IMR-90 (cell line): ENCODE data around the gene ITPKC. TPM values are rescaled to one million over a fixed set of nuclear protein-coding genes. Genes with fewer than 3 reads are reported as not detected.

Experiments used
- ATAC-seq: fragments of 200-7000 bp; cut with Tn5 transposase; 2 replicates; pipeline ENCODE4 v1.9.1; 2020; ENCODE audit warnings: low read depth, mild to moderate bottlenecking, moderate library complexity
- BruUV-seq: library from RNA; stranded (reverse); fragments of 400-500 nt; replicated peaks from 2 replicates; lab custom pipeline; 2021; lab: Mats Ljungman, UMichigan
- CTCF ChIA-PET: fragments of 300-600 bp; formaldehyde crosslinking; extraction: SDS; loops from one replicate; lab custom pipeline; 2021; ENCODE audit warnings: antibody characterized with exemption; lab: Yijun Ruan, JAX
- POLR2A ChIA-PET: fragments of 300-600 bp; sonication (Branson Sonifier 250); formaldehyde crosslinking; loops from one replicate; lab custom pipeline; 2022; ENCODE audit warnings: antibody characterized with exemption; ENCODE audit not compliant: unreplicated experiment; lab: Charles Lee
- DNase-seq: peaks from one replicate; pipeline ENCODE4 v3.0.0; 2013
- H2AFZ ChIP-seq: replicated peaks from 2 replicates; pipeline ENCODE3; 2013; ENCODE audit warnings: low read length, mild to moderate bottlenecking; ENCODE audit not compliant: poor library complexity
- H2AK5ac ChIP-seq: 2 replicates; pipeline ENCODE4 v1.6.1; 2013; ENCODE audit warnings: low read depth, low read length, inconsistent platforms
- H2AK9ac ChIP-seq: replicated peaks from 2 replicates; pipeline ENCODE3; 2013; ENCODE audit warnings: mild to moderate bottlenecking, low read depth, low read length, moderate library complexity; ENCODE audit not compliant: poor library complexity
- H2BK120ac ChIP-seq: 2 replicates; pipeline ENCODE4 v1.6.1; 2013; ENCODE audit warnings: low read depth, low read length, inconsistent platforms
- H2BK15ac ChIP-seq: 3 replicates; pipeline ENCODE4 v1.6.1; 2013; ENCODE audit warnings: low read depth, low read length, inconsistent platforms
- H2BK20ac ChIP-seq: 2 replicates; pipeline ENCODE4 v1.6.1; 2013; ENCODE audit warnings: low read depth, mild to moderate bottlenecking, inconsistent platforms, low read length, moderate library complexity
- H2BK5ac ChIP-seq: 2 replicates; pipeline ENCODE4 v1.6.1; 2013; ENCODE audit warnings: mild to moderate bottlenecking, low read depth, low read length, inconsistent platforms; ENCODE audit not compliant: poor library complexity, severe bottlenecking
- H3K14ac ChIP-seq: replicated peaks from 2 replicates; pipeline ENCODE4 v1.6.1; 2013; ENCODE audit warnings: low read depth, low read length, inconsistent platforms
- H3K18ac ChIP-seq: 2 replicates; pipeline ENCODE4 v1.6.1; 2013; ENCODE audit warnings: low read depth, low read length, control low read depth
- H3K23ac ChIP-seq: 2 replicates; pipeline ENCODE4 v1.6.1; 2013; ENCODE audit warnings: low read depth, low read length, inconsistent platforms
- H3K27ac ChIP-seq: 2 replicates; pipeline ENCODE4 v1.5.1; 2013; ENCODE audit warnings: mild to moderate bottlenecking, control low read depth, low read length; ENCODE audit not compliant: insufficient read depth
- H3K27me3 ChIP-seq: 2 replicates; pipeline ENCODE4 v1.6.1; 2013; ENCODE audit warnings: low read length; ENCODE audit not compliant: control insufficient read depth, insufficient read depth
- H3K36me3 ChIP-seq: 2 replicates; pipeline ENCODE4 v1.6.1; 2013; ENCODE audit warnings: low read length, mixed read lengths; ENCODE audit not compliant: control insufficient read depth, insufficient read depth
- H3K4ac ChIP-seq: 2 replicates; pipeline ENCODE4 v1.6.1; 2013; ENCODE audit warnings: low read depth, low read length, inconsistent platforms
- H3K4me1 ChIP-seq: 2 replicates; pipeline ENCODE4 v1.6.1; 2013; ENCODE audit warnings: low read length, mixed read lengths; ENCODE audit not compliant: control insufficient read depth, insufficient read depth
- H3K4me2 ChIP-seq: 2 replicates; pipeline ENCODE4 v1.6.1; 2013; ENCODE audit warnings: low read depth, mild to moderate bottlenecking, control low read depth, low read length, moderate library complexity
- H3K4me3 ChIP-seq: 2 replicates; pipeline ENCODE4 v1.5.1; 2013; ENCODE audit warnings: low read depth, mild to moderate bottlenecking, control low read depth, low read length, moderate library complexity; ENCODE audit not compliant: insufficient read depth
- H3K56ac ChIP-seq: 2 replicates; pipeline ENCODE4 v1.6.1; 2013; ENCODE audit warnings: low read length, inconsistent platforms; ENCODE audit not compliant: insufficient read depth; ENCODE audit errors: extremely low read depth
- H3K79me1 ChIP-seq, 2 experiments: 2 replicates each; pipeline ENCODE4 v1.6.1; 2013; ENCODE audit warnings: low read length in 2 of 2, inconsistent platforms in 1 of 2, low read depth in 1 of 2
- H3K9ac ChIP-seq: 2 replicates; pipeline ENCODE4 v1.6.1; 2013; ENCODE audit warnings: low read depth, low read length, control low read depth
- H3K9me1 ChIP-seq: 2 replicates; pipeline ENCODE4 v1.6.1; 2013; ENCODE audit warnings: low read length, inconsistent platforms; ENCODE audit not compliant: insufficient read depth
- H3K9me3 ChIP-seq: 2 replicates; pipeline ENCODE4 v1.6.1; 2013; ENCODE audit warnings: low read length; ENCODE audit not compliant: control insufficient read depth, insufficient read depth
- H4K20me1 ChIP-seq: 2 replicates; pipeline ENCODE4 v1.6.1; 2013; ENCODE audit warnings: low read length, inconsistent platforms; ENCODE audit not compliant: insufficient read depth
- H4K5ac ChIP-seq: 2 replicates; pipeline ENCODE4 v1.6.1; 2013; ENCODE audit warnings: mild to moderate bottlenecking, low read depth, low read length, control low read depth
- H4K8ac ChIP-seq, 2 experiments: 2 replicates each; pipeline ENCODE4 v1.6.1; 2013; ENCODE audit warnings: low read depth in 2 of 2, low read length in 2 of 2, control low read depth in 1 of 2, inconsistent platforms in 1 of 2
- H4K91ac ChIP-seq: 2 replicates; pipeline ENCODE4 v1.6.1; 2013; ENCODE audit warnings: low read depth, low read length, inconsistent platforms; ENCODE audit not compliant: insufficient read depth
- MAZ ChIP-seq: IDR thresholded peaks from 2 replicates; pipeline ENCODE4 v1.6.1; 2012; ENCODE audit warnings: low read depth, mild to moderate bottlenecking, low read length, improper control_type of control experiment, moderate library complexity, borderline replicate concordance
- MXI1 ChIP-seq: IDR thresholded peaks from 2 replicates; pipeline ENCODE4 v1.6.1; 2012; ENCODE audit warnings: low read depth, mild to moderate bottlenecking, low read length, moderate library complexity, borderline replicate concordance
- RAD21 ChIP-seq: IDR thresholded peaks from 2 replicates; pipeline ENCODE4 v1.6.1; 2012; ENCODE audit warnings: low read length, improper control_type of control experiment
- SMC3 ChIP-seq: fragments of 150-350 bp; IDR thresholded peaks from 2 replicates; pipeline ENCODE4 v1.6.1; 2016; ENCODE audit warnings: low read depth, mild to moderate bottlenecking, antibody characterized with exemption, low read length, moderate library complexity
- WGBS, 2 experiments: methylation state at CpG; one replicate each; pipeline versions ENCODE4 v1.1.5 to v1.1.7; 2013; ENCODE audit warnings: missing lambda C conversion rate in 2 of 2; ENCODE audit not compliant: insufficient read length in 1 of 2; ENCODE audit errors: extremely low coverage in 2 of 2; 5-methylcytosine and 5-hydroxymethylcytosine counted together
- dilution Hi-C: fragments of 300-500 bp; cut with HindIII; formaldehyde crosslinking; loops from one replicate; pipeline ENCODE4 v1.14.3; 2018; ENCODE audit warnings: low sequenced_read_pairs; ENCODE audit not compliant: unreplicated experiment
- in situ Hi-C: fragments of 300-500 bp; cut with MboI; formaldehyde crosslinking; loops from 3 replicates; pipeline ENCODE4 v1.14.3; 2019; ENCODE audit warnings: low sequenced_read_pairs, inconsistent platforms, mixed read lengths
- intact Hi-C: fragments of 100-400 bp; cut with micrococcal nuclease; formaldehyde crosslinking; loops from 2 replicates; pipeline ENCODE4 v1.10.0; 2022
- polyA plus RNA-seq, 3 experiments: library from polyadenylated mRNA; depleted of rRNA; stranded (reverse); fragments of >200 nt; gene quantifications; 2 replicates each; pipeline ENCODE4 v1.2.3, GENCODE V29; 2012; ENCODE audit warnings: low replicate concordance in 1 of 3
- total RNA-seq: library from RNA; depleted of rRNA; stranded (reverse); fragments of >200 nt; gene quantifications from 2 replicates; pipeline ENCODE4 v1.2.3, GENCODE V29; 2012

Gene ITPKC
- total and polyA plus RNA-seq, 2 of the 4 experiments (the other 2 are of a cell fraction) = 7.7 to 9.4 TPM

DNA sequence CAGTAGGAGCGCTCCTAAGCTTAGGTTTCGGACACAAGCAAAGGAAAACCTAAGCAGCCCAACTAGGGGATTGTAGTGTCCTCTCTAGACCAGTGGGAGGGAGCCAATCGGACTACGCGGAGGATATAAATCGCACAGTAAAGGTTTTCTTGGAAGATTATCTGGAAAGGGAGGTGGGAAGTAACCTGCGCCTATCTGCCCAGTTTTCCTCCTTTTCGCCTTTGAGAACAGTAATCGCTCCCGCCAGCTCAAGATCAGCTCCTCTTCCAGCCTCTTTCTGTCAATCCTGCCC, 60.7 kb downstream of the ITPKC start:
- H4K20me1 ChIP-seq = peaks cover 9% of the 10 kb centered on the region; the same call in 1 of the 2 replicates
- peak overlapping the region; percentile 94 for H3K4me2 ChIP-seq
- H3K9ac ChIP-seq = peak overlapping the region; percentile 91
- H3K27me3 ChIP-seq = no peaks in the 10 kb centered on the region
- H3K4me3 ChIP-seq = peak overlapping the region; percentile 64
- ATAC-seq (no peak), DNase-seq (no peak)
- H3K4me1 ChIP-seq = peaks cover 6% of the 10 kb centered on the region
- peak overlapping the region; percentile 89 for H3K27ac ChIP-seq
- no peaks in the 10 kb centered on the region for H3K9me3 ChIP-seq
- H3K79me1 ChIP-seq = peaks cover 8 to 18% of the 10 kb centered on the region in 2 experiments; a peak in 3 of 4 replicates
- peak overlapping the region; percentile 67 for H4K91ac ChIP-seq
- no peak overlapping the region for H2BK20ac ChIP-seq
- H2BK5ac ChIP-seq = peak overlapping the region; percentile 88
- peak overlapping the region; percentile 63 for H4K5ac ChIP-seq
- ChIA-PET CTCF (interaction anchor here (0.6 to 2.0 kb wide), 2 partner anchors 21 to 115 kb away, joined by 3 to 6 read pairs; partner anchors contain the start of gene EGLN2), POLR2A (interaction anchor here (0.6 to 1.4 kb wide), 2 partner anchors 21 to 434 kb away, joined by 3 to 8 read pairs; partner anchors contain the start of gene EGLN2)
- 0 out of 2 replicates have a peak overlapping the region, but pooled peaks have one; percentile 21 for H2BK120ac ChIP-seq
- dilution Hi-C loops = no loop called here
- H2AK5ac ChIP-seq = peak overlapping the region; percentile 38
- H3K36me3 ChIP-seq = no peaks in the 10 kb centered on the region
- intact Hi-C loops = no loop called here
- peak overlapping the region; percentile 91 for H3K4ac ChIP-seq
- BruUV-seq = no TSS peak
- H3K9me1 ChIP-seq = peaks cover 10% of the 10 kb centered on the region
- no peak for TF ChIP-seq MXI1
- no peak for TF ChIP-seq RAD21
- no peak for TF ChIP-seq MAZ
- TF ChIP-seq SMC3 = no peak
- peak overlapping the region; percentile 93 for H2AK9ac ChIP-seq
- peak overlapping the region; percentile 94 for H3K23ac ChIP-seq
- peak overlapping the region; percentile 98 for H2AFZ ChIP-seq
- H3K56ac ChIP-seq = peak overlapping the region; percentile 91
- peak overlapping the region; percentile 30; the same call in 1 of the 3 replicates for H2BK15ac ChIP-seq
- 0% methylated on average over 3 of the region's 10 CpGs; no CpG with 5 or more reads in 1 of the 2 experiments for WGBS, 2 experiments
- H3K18ac ChIP-seq = peak overlapping the region; percentile 64
- H4K8ac ChIP-seq = peak overlapping the region; percentile 14 to 94
- H3K14ac ChIP-seq = peak overlapping the region; percentile 94
- in situ Hi-C loops = no loop called here
